Activated CD8-positive, alpha-beta memory T cell treated with anti-CD3 and anti-CD28 coated beads for 4 hours (primary cell): Measurements from ENCODE around the gene SIPA1L3.

Source experiments
- DNase-seq, 2 donors: peaks; one replicate each; pipeline ENCODE4 v3.0.0-alpha.2; 2020; ENCODE audit warnings: low read depth in 2 of 2

SIPA1L3 gene

DNA sequence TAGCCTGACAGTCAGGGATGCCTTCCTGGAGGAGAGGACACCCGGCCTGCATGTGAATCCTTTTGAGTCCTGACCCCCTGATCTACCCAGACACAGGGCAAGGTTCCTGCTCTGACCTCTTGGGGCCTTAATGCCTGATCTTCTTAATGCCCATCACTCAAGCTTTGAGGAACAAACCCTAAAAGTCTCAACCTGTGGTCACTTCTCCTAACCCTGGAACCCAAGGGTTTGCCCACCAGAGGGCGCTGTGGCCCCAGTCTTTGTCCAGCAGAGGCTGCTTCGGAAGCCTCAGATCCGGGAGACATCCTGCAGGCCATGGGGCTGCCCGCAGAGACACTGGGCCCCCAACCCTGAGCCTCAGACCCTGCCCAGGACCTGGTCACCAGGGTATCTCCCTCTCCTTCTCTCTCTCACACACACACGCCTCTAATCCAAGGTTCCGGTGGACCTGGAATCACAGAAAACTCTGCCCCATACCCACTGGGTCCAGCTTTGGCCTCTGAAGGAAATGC lies 326.8 kb downstream of the SIPA1L3 start:
- peak; percentile 41 to 43 for DNase-seq

GRCh38 chr19:38234615-38235014 lies 327.6 kb downstream of the SIPA1L3 start:
- DNase-seq: no peak

GRCh38 chr19:38239816-38240215 lies 332.8 kb downstream of the SIPA1L3 start:
- DNase-seq: no peak

- no peak for DNase-seq
Measured at GRCh38 chr19:38243279-38243673, 336.3 kb downstream of the SIPA1L3 start.

DNA sequence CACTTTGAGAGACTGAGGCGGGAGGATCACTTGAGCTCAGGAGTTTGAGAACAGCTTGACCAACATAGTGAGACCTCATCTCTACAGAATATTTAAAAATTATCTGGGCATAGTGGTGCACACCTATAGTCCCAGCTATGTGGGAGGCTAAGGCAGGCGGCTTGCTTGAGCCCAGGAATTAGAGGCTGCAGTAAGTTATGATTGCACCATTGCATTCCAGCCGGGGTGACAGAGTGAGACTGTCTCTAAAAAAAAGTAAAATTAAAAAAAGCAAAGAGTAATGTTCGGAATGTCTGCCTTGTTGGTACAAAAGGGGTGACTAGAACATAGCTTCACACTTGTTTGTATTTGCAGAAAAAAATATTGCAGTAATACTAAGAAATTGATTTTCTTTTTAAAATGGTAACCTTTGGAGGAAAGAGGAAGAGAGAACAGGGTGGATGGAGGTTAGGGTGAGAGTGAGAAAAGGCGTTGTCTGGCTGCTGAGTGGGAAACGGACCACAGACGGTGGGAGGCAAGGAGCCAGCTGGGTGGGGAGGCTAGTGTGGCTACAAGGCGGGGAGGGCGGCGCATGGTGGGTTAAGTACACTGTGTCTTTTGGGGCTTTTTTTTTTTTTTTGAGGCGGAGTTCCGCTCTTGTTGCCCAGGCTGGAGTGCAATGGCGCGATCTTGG lies 339.0 kb downstream of the SIPA1L3 start:
- no peak for DNase-seq

DNA sequence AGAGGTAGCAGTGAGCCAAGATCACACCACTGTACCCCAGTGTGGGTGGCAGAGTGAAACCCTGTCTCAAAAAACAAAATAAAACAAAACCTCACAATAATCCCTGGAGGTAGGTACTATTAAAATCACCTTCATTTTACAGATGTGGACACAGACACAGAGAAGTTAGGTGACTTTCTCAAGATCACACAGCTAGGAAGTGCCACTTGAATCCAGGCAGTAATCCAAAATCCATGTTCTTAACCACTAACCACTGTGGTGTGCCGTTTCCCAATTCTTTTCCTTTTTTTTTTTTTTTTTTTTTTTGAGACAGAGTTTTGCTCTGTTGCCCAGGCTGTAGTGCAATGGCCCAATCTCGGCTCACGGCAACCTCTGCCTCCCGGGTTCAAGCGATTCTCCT lies 340.1 kb downstream of the SIPA1L3 start:
- DNase-seq: no peak

DNA sequence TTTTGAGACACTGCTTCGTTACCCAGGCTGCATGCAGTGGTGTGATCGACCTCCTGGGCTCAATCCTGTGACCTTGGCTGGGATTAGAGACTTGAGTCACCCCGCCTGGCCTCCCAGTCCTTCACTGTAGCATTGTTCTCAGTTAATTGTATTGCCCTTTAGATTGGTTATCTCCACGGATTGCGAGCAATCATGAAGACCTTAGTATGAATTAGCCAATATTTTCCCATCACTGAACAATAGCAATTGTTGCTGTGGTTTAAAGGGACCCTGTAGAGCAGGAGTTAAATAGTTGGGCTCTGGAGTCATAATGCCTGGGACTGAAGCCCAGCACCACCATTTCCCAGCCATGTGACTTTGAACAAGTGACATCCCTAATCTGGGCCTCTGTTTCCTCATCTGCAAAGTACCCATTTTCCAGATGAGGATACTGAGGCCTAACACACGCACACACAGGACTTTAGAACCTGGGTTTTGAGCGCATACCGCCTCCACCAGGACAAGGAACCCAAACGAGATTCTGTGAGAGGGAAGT lies 340.8 kb downstream of the SIPA1L3 start:
- DNase-seq: no peak

DNA sequence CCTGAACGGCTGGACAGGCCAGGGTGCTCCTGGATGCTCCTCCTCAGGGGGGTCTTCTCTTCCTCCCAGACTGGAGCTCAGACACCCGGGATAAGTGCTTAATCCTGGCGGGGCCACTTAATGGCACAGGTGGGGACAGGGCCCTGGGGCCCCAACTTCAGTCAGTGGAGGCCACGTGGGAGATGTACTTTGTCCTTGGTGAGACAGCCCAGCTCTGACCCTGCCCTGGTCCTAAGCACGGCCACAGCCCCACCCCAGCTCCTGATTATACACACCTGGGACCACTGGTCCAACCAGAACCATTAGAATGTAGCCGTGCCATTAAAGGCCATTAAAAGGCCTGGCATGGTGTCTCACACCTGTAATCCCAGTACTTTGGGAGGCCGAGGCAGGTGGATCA lies 341.4 kb downstream of the SIPA1L3 start:
- DNase-seq: no peak

DNA sequence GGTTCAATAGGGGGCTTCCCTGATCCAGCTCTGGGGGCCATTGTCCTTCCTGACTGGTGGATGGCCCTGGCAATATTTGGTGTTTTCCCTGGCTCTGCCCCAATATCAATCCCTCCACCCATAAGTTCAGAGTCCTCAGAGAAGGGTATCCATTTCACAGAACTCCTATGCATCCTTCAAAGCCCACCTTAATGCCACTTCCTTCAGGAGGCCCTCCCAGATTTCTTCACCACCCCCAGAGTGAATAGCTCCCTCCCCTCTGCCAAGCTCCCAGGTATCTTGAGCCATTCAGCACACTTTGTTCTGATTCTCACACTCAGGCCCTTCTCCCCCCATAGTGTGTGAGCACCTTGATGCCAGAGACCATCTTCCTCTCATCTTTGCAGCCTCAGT lies 343.4 kb downstream of the SIPA1L3 start:
- DNase-seq: no peak

- no peak for DNase-seq
Measured at GRCh38 chr19:38250821-38251563, 344.0 kb downstream of the SIPA1L3 start.

DNA sequence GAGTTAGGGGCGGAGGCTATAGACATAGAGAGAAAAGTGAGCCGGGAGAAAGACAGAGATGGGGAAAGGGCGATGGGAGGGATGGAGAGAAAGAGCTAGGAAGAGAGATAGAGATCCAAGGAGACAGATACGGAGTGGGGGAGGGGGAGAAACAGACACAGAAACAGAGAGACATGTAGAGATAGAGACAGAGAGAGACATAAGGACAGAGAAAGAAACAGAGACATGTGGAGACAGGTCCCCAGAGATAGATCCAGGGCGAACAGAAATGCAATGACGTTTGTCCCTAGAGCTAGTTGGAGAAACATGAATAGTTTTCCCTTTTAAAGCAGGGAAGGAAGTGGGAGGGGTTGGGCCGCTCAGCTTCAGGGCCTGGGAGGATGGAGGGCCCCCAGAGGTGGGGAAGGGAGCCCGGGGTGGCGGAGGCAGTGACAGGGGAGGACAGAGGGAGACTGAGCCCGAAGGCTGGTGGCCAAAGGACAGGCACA lies 344.6 kb downstream of the SIPA1L3 start:
- DNase-seq: no peak

DNA sequence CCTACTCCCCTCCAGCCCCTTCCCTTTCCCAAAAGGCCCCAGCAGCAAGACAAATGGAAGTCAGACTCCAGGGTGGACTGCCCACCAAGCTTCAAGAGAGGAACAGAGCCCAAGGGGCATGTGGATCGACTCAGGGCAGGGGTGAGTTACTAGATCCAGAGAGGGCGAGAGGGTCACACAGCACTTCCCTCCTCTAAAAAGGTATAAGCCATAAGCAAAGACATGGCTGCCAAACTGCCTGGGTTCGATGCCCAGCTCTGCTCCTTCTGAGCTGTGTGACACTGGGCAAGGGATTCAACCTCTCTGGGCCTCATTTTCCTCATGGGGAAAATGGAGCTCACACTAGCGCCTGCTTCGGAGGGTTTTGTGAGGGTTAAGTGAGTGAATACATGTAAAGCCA lies 345.4 kb downstream of the SIPA1L3 start:
- no peak for DNase-seq

- DNase-seq: no peak
Measured at GRCh38 chr19:38252941-38253691, 346.1 kb downstream of the SIPA1L3 start.

- no peak for DNase-seq
Measured at GRCh38 chr19:38253788-38254187, 346.8 kb downstream of the SIPA1L3 start.

DNA sequence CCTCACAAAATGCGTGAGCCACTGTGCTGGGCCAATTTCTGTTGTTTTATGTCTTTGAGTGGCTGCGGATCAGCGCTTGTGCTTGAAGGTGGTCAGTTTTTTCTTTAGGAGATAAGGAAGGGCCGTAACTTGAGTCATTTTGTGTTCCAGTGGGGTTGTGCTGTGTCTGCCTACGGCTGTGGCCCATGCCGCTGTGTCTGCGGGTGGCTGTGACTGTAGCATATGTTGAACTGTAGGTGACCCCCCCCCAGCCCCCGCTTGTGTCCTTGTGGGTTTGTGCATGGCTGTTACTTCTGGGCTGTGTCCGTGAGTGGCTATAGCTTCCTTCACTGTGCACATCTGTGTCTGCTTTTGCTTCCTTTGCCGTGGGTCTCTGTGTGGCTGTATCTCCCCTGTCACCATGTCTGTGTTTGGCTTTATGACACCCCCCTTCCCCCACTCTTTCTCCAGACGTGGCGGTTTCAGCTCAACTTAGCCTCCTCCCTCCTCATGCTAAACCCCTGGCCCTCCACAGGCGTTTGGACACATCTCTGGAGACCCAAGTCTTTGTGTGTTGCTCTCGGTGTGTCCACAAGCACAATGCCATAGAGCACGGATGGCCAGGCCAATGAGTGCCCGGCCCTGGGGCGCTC lies 348.5 kb downstream of the SIPA1L3 start:
- DNase-seq: no peak
